ENCODE measurements around the gene SHCBP1L.

GRCh38 chr1:182960046-182960445, 7.1 kb upstream of the SHCBP1L start:
- no peak for TF ChIP-seq CTCF (IDR thresholded peaks at IDR 0.05)
- no peak for TF ChIP-seq POLR2A (IDR thresholded peaks at IDR 0.05)
